ENCODE results near the gene ACOXL. TPM values are rescaled to one million over a fixed set of nuclear protein-coding genes. Genes with fewer than 3 reads are reported as not detected.

The ACOXL gene
- total RNA-seq, 5 donors from 2014 or later (not counting 1 experiment from before 2014, with no cell fraction given) = 0.10 TPM; not detected in 4

DNA sequence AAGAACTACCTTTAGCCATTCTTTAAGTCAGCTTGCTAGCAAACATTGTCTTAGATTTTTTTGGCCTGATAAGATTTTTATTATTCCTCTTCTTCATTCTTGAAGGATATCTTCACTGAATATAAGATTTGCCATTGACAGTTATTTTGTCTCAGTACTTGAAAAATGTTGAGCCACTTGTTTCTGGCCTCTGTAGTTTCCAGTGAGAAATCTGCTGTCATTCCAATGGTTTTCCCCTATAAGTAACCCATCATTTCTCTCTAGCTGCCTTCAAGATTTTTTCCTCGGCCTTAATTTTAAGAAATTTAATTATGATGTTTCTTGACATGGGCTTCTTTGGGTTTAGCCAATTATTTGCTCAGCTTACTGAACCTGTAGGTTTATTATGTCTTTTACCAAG, 32.6 kb downstream of the ACOXL start:
- Histone ChIP-seq H3K27me3 (replicated peaks in 1 of 2; ENCODE audit: control insufficient read depth in 2 of 2, extremely low read depth in 1 of 2, insufficient read depth in 2 of 2, low read length in 1 of 2) (peaks cover 0 to 14% of the 10 kb centered on the region in 2 experiments), H3K27ac (ENCODE audit: low read length) (no peak overlapping the region), H3K4me3 (ENCODE audit: control insufficient read depth in 1 of 2, extremely low read depth in 1 of 2, low read length in 1 of 2) (no peak overlapping the region), H3K36me3 (ENCODE audit: control insufficient read depth in 2 of 2, extremely low read depth in 1 of 2, insufficient read depth in 1 of 2, low read length in 1 of 2) (no peaks in the 10 kb centered on the region), H3K9me3 (no peaks in the 10 kb centered on the region), H3K4me1 (ENCODE audit: control insufficient read depth in 1 of 2, extremely low read depth in 1 of 2, insufficient read depth in 2 of 2, low read length in 2 of 2) (no peaks in the 10 kb centered on the region)
- no peaks in the 10 kb centered on the region for H3K4me1 Mint-ChIP-seq
- CTCF ChIA-PET = no interaction called here
- H3K27ac Mint-ChIP-seq = no peak overlapping the region
- H3K4me3 Mint-ChIP-seq = no peak overlapping the region
- DNase-seq (no peak), ATAC-seq (replicated peaks in 1 of 4) (no peak)
- no peaks in the 10 kb centered on the region for H3K36me3 Mint-ChIP-seq
- peaks cover 10 to 36% of the 10 kb centered on the region in 2 donors for H3K27me3 Mint-ChIP-seq
- POLR2A ChIA-PET = no interaction called here
- no CpG with 5 or more reads among the region's 1 CpG for WGBS (ENCODE audit: insufficient coverage)
- H3K9me3 Mint-ChIP-seq = peaks cover 0 to 12% (median 9%) of the 10 kb centered on the region in 3 donors

DNA sequence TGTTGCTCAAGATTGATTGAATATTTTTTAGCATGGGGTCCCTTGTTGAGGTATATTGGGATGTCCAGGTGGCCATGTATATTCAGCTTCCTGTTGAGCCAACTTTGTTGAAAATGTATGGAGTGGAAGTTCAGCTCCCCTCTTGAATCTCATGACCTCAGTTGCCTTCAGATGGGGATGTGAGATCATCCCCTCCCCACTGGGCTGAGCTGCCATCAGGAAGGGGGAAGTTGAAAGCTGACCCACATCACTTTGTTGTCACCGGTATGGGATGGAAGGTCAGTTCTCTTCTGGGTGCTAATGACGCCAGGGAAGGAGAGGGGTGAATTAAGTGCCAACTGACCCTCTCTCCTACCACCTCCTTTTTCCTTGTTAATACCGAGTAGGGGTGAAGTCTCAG, 33.9 kb downstream of the ACOXL start:
- H3K27me3 Mint-ChIP-seq = peaks cover 10 to 38% of the 10 kb centered on the region in 2 donors
- no peak for ATAC-seq (replicated peaks in 1 of 4)
- ChIA-PET CTCF (no interaction called here), POLR2A (no interaction called here)
- peaks cover 0 to 12% (median 7%) of the 10 kb centered on the region in 3 donors for H3K9me3 Mint-ChIP-seq
- H3K4me1 Mint-ChIP-seq = no peaks in the 10 kb centered on the region
- Histone ChIP-seq H3K4me3 (ENCODE audit: control insufficient read depth in 1 of 2, extremely low read depth in 1 of 2, low read length in 1 of 2) (no peak overlapping the region), H3K27ac (ENCODE audit: low read length) (no peak overlapping the region), H3K27me3 (replicated peaks in 1 of 2; ENCODE audit: control insufficient read depth in 2 of 2, extremely low read depth in 1 of 2, insufficient read depth in 2 of 2, low read length in 1 of 2) (peaks cover 0 to 18% of the 10 kb centered on the region in 2 experiments), H3K9me3 (no peaks in the 10 kb centered on the region), H3K4me1 (ENCODE audit: control insufficient read depth in 1 of 2, extremely low read depth in 1 of 2, insufficient read depth in 2 of 2, low read length in 2 of 2) (no peaks in the 10 kb centered on the region), H3K36me3 (ENCODE audit: control insufficient read depth in 2 of 2, extremely low read depth in 1 of 2, insufficient read depth in 1 of 2, low read length in 1 of 2) (no peaks in the 10 kb centered on the region)
- H3K4me3 Mint-ChIP-seq = no peak overlapping the region
- H3K27ac Mint-ChIP-seq = no peak overlapping the region
- no peak for DNase-seq
- no peaks in the 10 kb centered on the region for H3K36me3 Mint-ChIP-seq
- WGBS (ENCODE audit: insufficient coverage) = no CpG with 5 or more reads among the region's 3 CpGs

DNA sequence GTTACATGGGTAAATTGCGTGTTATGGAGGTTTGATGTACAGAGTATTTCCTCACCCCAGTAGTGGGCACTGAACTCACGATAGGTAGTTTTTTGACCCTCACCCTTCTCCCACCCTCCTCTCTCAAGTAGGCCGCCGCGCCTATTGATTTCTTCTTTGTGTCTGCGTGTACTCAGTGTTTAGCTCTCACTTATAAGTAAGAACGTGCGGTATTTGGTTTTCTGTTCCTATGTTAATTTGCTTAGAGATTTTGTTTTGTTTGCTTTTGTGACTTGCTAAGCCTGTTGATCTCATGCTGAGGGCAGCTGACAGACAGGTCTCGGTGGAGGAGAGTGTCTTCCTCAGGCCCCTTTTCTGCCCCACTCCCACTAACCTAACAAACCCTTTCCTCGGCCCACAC, 36.2 kb downstream of the ACOXL start:
- ChIA-PET POLR2A (no interaction called here), CTCF (no interaction called here)
- WGBS (ENCODE audit: insufficient coverage) = no CpG with 5 or more reads among the region's 10 CpGs
- H3K27me3 ChIP-seq (replicated peaks in 1 of 2; ENCODE audit: control insufficient read depth in 2 of 2, extremely low read depth in 1 of 2, insufficient read depth in 2 of 2, low read length in 1 of 2) = peaks cover 0 to 19% of the 10 kb centered on the region in 2 experiments
- no peaks in the 10 kb centered on the region for H3K9me3 ChIP-seq
- Mint-ChIP-seq H3K27me3 (peaks cover 13 to 41% of the 10 kb centered on the region in 2 donors), H3K27ac (no peak overlapping the region), H3K36me3 (no peaks in the 10 kb centered on the region), H3K9me3 (peaks cover 0 to 9% (median 7%) of the 10 kb centered on the region in 3 donors), H3K4me3 (no peak overlapping the region), H3K4me1 (no peaks in the 10 kb centered on the region)
- H3K4me1 ChIP-seq (ENCODE audit: control insufficient read depth in 1 of 2, extremely low read depth in 1 of 2, insufficient read depth in 2 of 2, low read length in 2 of 2) = no peaks in the 10 kb centered on the region
- no peaks in the 10 kb centered on the region for H3K36me3 ChIP-seq (ENCODE audit: control insufficient read depth in 2 of 2, extremely low read depth in 1 of 2, insufficient read depth in 1 of 2, low read length in 1 of 2)
- ATAC-seq (replicated peaks in 1 of 4) = no peak
- no peak overlapping the region for H3K27ac ChIP-seq (ENCODE audit: low read length)
- no peak for DNase-seq
- no peak overlapping the region for H3K4me3 ChIP-seq (ENCODE audit: control insufficient read depth in 1 of 2, extremely low read depth in 1 of 2, low read length in 1 of 2)

DNA sequence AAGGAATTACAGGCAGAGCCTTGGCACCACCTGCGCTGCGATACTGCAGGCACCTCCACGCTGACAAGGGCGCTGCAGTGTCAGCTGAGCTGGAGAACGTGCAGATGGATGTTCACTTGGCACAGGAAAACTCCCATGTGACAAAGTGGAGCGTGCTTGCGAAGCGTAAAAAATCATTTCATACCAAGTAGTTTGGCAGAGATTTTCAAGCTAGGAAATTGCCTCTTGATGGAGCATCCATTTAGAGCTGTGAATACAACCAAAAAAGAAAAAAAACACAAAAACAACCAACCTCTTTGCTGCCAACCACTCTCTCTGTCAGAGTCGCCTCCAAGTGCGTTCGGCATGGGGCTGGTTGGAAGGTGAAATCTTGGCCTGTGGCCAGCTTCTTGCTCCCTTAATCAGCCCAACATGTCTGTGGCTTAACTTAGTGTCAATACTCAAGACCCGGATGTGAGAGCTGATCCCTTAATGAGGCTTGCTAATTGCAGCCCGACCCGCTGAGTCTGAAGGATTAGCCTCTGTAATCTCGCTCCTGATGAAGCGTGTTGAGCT, 38.1 kb downstream of the ACOXL start:
- no peaks in the 10 kb centered on the region for H3K4me1 ChIP-seq (ENCODE audit: control insufficient read depth in 1 of 2, extremely low read depth in 1 of 2, insufficient read depth in 2 of 2, low read length in 2 of 2)
- peaks cover 0 to 22% of the 10 kb centered on the region in 2 experiments for H3K27me3 ChIP-seq (replicated peaks in 1 of 2; ENCODE audit: control insufficient read depth in 2 of 2, extremely low read depth in 1 of 2, insufficient read depth in 2 of 2, low read length in 1 of 2)
- no peaks in the 10 kb centered on the region for H3K9me3 ChIP-seq
- no peak for ATAC-seq (replicated peaks in 1 of 4)
- POLR2A ChIA-PET = interaction anchor here in 1 of 2 donors (0.6 kb wide), 1 partner anchor 1531 kb away, joined by 3 read pairs; no protein-coding TSS in a partner anchor
- Mint-ChIP-seq H3K36me3 (no peaks in the 10 kb centered on the region), H3K4me1 (no peaks in the 10 kb centered on the region), H3K27ac (no peak overlapping the region), H3K27me3 (peaks cover 15 to 45% of the 10 kb centered on the region in 2 donors), H3K4me3 (no peak overlapping the region), H3K9me3 (peaks cover 0 to 8% (median 7%) of the 10 kb centered on the region in 3 donors)
- H3K4me3 ChIP-seq (ENCODE audit: control insufficient read depth in 1 of 2, extremely low read depth in 1 of 2, low read length in 1 of 2) = no peak overlapping the region
- DNase-seq = no peak
- CTCF ChIA-PET = interaction anchor here in 1 of 2 donors (0.5 kb wide), 1 partner anchor 127 kb away, joined by 3 read pairs; no protein-coding TSS in a partner anchor
- 92% methylated on average over 14 of the region's 16 CpGs for WGBS (ENCODE audit: insufficient coverage)
- H3K36me3 ChIP-seq (ENCODE audit: control insufficient read depth in 2 of 2, extremely low read depth in 1 of 2, insufficient read depth in 1 of 2, low read length in 1 of 2) = no peaks in the 10 kb centered on the region
- no peak overlapping the region for H3K27ac ChIP-seq (ENCODE audit: low read length)

DNA sequence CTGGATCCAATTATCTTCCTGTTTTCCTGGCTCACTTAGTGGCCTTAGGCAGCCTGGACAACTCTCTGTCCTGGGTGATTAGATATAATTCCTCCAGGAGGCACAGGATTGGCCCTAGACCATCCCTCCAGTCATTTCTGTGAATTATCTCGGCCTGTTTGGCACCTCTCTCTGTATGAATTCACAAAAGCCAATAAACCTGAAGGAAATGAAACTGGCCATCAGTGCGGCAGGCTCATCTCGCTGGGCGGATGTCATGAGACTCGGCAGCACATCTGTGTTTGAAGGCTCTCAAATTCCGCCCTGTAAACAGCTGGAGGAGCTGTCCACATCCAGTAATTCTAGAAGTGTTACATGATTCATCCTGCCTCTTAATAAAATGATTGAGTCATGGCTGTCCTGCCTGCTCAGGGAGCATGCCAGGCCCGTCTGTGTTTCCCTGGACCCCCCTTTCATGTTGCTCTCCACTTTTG, 38.6 kb downstream of the ACOXL start:
- CTCF ChIA-PET = no interaction called here
- Histone ChIP-seq H3K27ac (ENCODE audit: low read length) (no peak overlapping the region), H3K4me1 (ENCODE audit: control insufficient read depth in 1 of 2, extremely low read depth in 1 of 2, insufficient read depth in 2 of 2, low read length in 2 of 2) (no peaks in the 10 kb centered on the region), H3K9me3 (no peaks in the 10 kb centered on the region), H3K36me3 (ENCODE audit: control insufficient read depth in 2 of 2, extremely low read depth in 1 of 2, insufficient read depth in 1 of 2, low read length in 1 of 2) (no peaks in the 10 kb centered on the region), H3K27me3 (replicated peaks in 1 of 2; ENCODE audit: control insufficient read depth in 2 of 2, extremely low read depth in 1 of 2, insufficient read depth in 2 of 2, low read length in 1 of 2) (peaks cover 0 to 22% of the 10 kb centered on the region in 2 experiments), H3K4me3 (ENCODE audit: control insufficient read depth in 1 of 2, extremely low read depth in 1 of 2, low read length in 1 of 2) (no peak overlapping the region)
- DNase-seq = no peak
- no peak overlapping the region for H3K27ac Mint-ChIP-seq
- no peak overlapping the region for H3K4me3 Mint-ChIP-seq
- H3K9me3 Mint-ChIP-seq = peaks cover 0 to 3% (median 1%) of the 10 kb centered on the region in 3 donors
- POLR2A ChIA-PET = interaction anchor here in 1 of 2 donors (0.6 kb wide), 1 partner anchor 1531 kb away, joined by 3 read pairs; no protein-coding TSS in a partner anchor
- ATAC-seq (replicated peaks in 1 of 4) = no peak
- no peaks in the 10 kb centered on the region for H3K4me1 Mint-ChIP-seq
- WGBS (ENCODE audit: insufficient coverage) = 78% methylated on average over 7 of the region's 7 CpGs
- no peaks in the 10 kb centered on the region for H3K36me3 Mint-ChIP-seq
- peaks cover 17 to 42% of the 10 kb centered on the region in 2 donors for H3K27me3 Mint-ChIP-seq

DNA sequence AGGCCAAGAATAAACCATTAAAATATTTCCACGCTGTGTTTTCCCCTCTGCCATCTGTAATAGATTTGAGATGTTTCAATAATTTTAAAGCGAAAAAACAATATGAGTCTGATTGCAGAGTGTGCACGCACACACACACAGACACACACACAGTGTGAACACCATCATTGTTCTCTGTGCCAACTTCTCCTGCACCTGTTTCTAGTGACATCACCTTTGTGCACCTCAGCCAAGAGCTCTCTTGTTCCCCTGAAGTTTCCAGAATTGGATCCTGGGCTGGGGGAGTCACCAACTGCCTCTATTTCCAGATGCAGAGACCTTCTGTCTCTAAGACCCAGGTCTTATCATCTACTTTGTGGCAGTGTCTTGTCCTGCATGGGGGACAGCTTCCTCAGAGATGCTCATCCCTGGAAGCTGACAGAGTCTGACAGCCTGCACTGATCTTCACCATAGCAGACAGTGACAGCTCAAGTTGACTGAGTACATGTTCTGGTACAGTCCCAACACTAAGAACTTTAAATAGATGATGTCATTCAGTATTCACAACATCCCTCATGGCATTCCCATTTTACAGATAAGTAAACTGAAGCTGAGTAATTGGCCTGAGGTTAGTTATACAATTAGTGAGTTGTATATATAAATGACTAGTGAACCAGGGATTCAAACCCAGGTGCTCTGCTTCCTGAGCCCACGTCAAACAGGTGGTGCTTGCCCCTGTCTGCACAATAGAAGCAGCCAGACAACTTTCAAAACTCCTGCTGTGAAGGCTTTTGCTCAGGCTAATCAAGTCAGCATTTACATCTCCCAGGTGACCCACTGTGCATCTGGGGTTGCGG, 39.4 kb downstream of the ACOXL start:
- peaks cover 17 to 39% of the 10 kb centered on the region in 2 donors for H3K27me3 Mint-ChIP-seq
- H3K27ac ChIP-seq (ENCODE audit: low read length) = no peak overlapping the region
- H3K9me3 Mint-ChIP-seq = no peaks in the 10 kb centered on the region
- no peaks in the 10 kb centered on the region for H3K36me3 ChIP-seq (ENCODE audit: control insufficient read depth in 2 of 2, extremely low read depth in 1 of 2, insufficient read depth in 1 of 2, low read length in 1 of 2)
- H3K4me1 ChIP-seq (ENCODE audit: control insufficient read depth in 1 of 2, extremely low read depth in 1 of 2, insufficient read depth in 2 of 2, low read length in 2 of 2) = no peaks in the 10 kb centered on the region
- no peaks in the 10 kb centered on the region for H3K36me3 Mint-ChIP-seq
- no peak for ATAC-seq (replicated peaks in 1 of 4)
- no peak overlapping the region for H3K27ac Mint-ChIP-seq
- ChIA-PET CTCF (no interaction called here), POLR2A (no interaction called here)
- H3K4me3 ChIP-seq (ENCODE audit: control insufficient read depth in 1 of 2, extremely low read depth in 1 of 2, low read length in 1 of 2) = no peak overlapping the region
- H3K27me3 ChIP-seq (replicated peaks in 1 of 2; ENCODE audit: control insufficient read depth in 2 of 2, extremely low read depth in 1 of 2, insufficient read depth in 2 of 2, low read length in 1 of 2) = peaks cover 0 to 19% of the 10 kb centered on the region in 2 experiments
- 25% methylated on average over 1 of the region's 5 CpGs for WGBS (ENCODE audit: insufficient coverage)
- no peaks in the 10 kb centered on the region for H3K4me1 Mint-ChIP-seq
- H3K4me3 Mint-ChIP-seq = no peak overlapping the region
- H3K9me3 ChIP-seq = no peaks in the 10 kb centered on the region
- DNase-seq = no peak
